ENCODE measurements around the gene RET.

GRCh38 chr10:43137717-43138020 lies 60.8 kb downstream of the RET start:
- TF ChIP-seq CTCF (IDR thresholded peaks at IDR 0.05) (no peak), EP300 (IDR thresholded peaks at IDR 0.05) (no peak), POLR2A (IDR thresholded peaks at IDR 0.05) (no peak), POLR2AphosphoS5 (IDR thresholded peaks at IDR 0.05) (no peak)
